Tibial nerve (tissue), 3 donors: ENCODE results near the gene ERC2.

Source experiments
- CTCF ChIP-seq, 5 experiments: fragments of 200-600 bp in 3 of 5; fragments of 450-650 bp in 2 of 5; sonication (generic) in 3 of 5; IDR thresholded peaks; one replicate each; pipeline ENCODE4 v1.5.1; 2016 to 2019; ENCODE audit warnings: antibody characterized with exemption in 5 of 5, mild to moderate bottlenecking in 3 of 5, moderate library complexity in 2 of 5
- POLR2A ChIP-seq, 2 donors: fragments of 450-650 bp; IDR thresholded peaks; one replicate each; pipeline ENCODE4 v1.6.1; 2017; ENCODE audit warnings: antibody characterized with exemption in 2 of 2, mild to moderate bottlenecking in 2 of 2, moderate library complexity in 2 of 2

GRCh38 chr3:55792742-55793141, 675.5 kb downstream of the ERC2 start:
- no peak for TF ChIP-seq POLR2A (IDR thresholded peaks at IDR 0.05)
- TF ChIP-seq CTCF (IDR thresholded peaks at IDR 0.05): no peak
